Right atrium auricular region (tissue), 2 donors: ENCODE measurements around the gene RGMB. TPM values are rescaled to one million over a fixed set of nuclear protein-coding genes. Genes with fewer than 3 reads are reported as not detected.
"Not testable (repeated sequence)": the region's sequence is repeated elsewhere in the genome, so short reads cannot be mapped to it uniquely, and the experiment has no call there.

Experiments
- DNase-seq: peaks from one replicate; pipeline ENCODE4 v3.0.0-alpha.2; 2019; ENCODE audit warnings: low spot score
- H3K27ac ChIP-seq, 2 donors: fragments of 200-600 bp; sonication (generic); 1 replicate in 1 of 2; 2 replicates in 1 of 2; pipeline ENCODE4 v1.5.1; 2016 to 2019
- H3K27me3 ChIP-seq, 2 donors: fragments of 200-600 bp; sonication (generic); one replicate each; pipeline versions ENCODE4 v1.5.1 to v1.6.0; 2017 to 2019
- H3K36me3 ChIP-seq: fragments of 200-600 bp; sonication (generic); one replicate; pipeline ENCODE4 v1.5.1; 2016
- H3K4me1 ChIP-seq, 2 donors: fragments of 200-600 bp; sonication (generic); one replicate each; pipeline versions ENCODE4 v1.5.1 to v1.6.0; 2017 to 2019
- H3K4me3 ChIP-seq, 2 donors: fragments of 200-600 bp; sonication (generic); 1 replicate in 1 of 2; 2 replicates in 1 of 2; pipeline ENCODE4 v1.5.1; 2017 to 2019; ENCODE audit warnings: mild to moderate bottlenecking in 1 of 2, moderate library complexity in 1 of 2
- H3K9me3 ChIP-seq, 2 donors: fragments of 200-600 bp; sonication (generic); one replicate each; pipeline ENCODE4 v1.5.1; 2019
- total RNA-seq, 2 donors: library from RNA; depleted of rRNA; stranded (reverse); fragments of >200 nt; gene quantifications; one replicate each; pipeline ENCODE4 v1.1.0, GENCODE V29; 2016
- TF ChIP-seq, protein P1 (sequence below), 2 donors: fragments of 200-600 bp; sonication (generic); IDR thresholded peaks; one replicate each; pipeline ENCODE4 v1.5.1; 2019; ENCODE audit warnings: antibody characterized with exemption in 2 of 2

The RGMB gene
- total RNA-seq, 2 donors from 2014 or later, result 18.2 to 25.4 TPM

DNA sequence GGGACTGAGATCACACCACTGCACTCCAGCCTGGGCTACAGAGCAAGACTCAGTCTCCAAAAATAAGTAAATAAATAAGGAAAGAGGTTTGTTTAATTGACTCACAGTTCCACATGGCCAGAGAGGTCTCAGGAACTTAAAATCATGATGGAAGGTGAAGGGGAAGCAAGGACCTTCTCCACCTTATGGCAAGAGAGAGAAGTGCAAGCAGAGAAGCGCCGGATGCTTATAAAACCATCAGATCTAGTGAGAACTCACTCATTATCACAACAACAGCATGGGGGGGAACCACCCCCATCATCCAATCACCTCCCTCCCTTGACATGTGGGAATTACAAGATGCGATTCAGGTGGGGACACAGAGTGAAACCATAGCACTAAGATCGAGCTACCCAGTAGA lies 22.8 kb upstream of the RGMB start:
- Histone ChIP-seq H3K4me3 (no peak overlapping the region), H3K36me3 (no peaks in the 10 kb centered on the region), H3K9me3 (peaks cover 0 to 7% of the 10 kb centered on the region in 2 donors), H3K27ac (no peak overlapping the region), H3K27me3 (no peaks in the 10 kb centered on the region), H3K4me1 (no peaks in the 10 kb centered on the region)
- no peak for DNase-seq
- TF ChIP-seq, protein P1, sequence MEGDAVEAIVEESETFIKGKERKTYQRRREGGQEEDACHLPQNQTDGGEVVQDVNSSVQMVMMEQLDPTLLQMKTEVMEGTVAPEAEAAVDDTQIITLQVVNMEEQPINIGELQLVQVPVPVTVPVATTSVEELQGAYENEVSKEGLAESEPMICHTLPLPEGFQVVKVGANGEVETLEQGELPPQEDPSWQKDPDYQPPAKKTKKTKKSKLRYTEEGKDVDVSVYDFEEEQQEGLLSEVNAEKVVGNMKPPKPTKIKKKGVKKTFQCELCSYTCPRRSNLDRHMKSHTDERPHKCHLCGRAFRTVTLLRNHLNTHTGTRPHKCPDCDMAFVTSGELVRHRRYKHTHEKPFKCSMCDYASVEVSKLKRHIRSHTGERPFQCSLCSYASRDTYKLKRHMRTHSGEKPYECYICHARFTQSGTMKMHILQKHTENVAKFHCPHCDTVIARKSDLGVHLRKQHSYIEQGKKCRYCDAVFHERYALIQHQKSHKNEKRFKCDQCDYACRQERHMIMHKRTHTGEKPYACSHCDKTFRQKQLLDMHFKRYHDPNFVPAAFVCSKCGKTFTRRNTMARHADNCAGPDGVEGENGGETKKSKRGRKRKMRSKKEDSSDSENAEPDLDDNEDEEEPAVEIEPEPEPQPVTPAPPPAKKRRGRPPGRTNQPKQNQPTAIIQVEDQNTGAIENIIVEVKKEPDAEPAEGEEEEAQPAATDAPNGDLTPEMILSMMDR (IDR thresholded peaks at IDR 0.05), result peak in 1 of 2 donors; percentile 29

DNA sequence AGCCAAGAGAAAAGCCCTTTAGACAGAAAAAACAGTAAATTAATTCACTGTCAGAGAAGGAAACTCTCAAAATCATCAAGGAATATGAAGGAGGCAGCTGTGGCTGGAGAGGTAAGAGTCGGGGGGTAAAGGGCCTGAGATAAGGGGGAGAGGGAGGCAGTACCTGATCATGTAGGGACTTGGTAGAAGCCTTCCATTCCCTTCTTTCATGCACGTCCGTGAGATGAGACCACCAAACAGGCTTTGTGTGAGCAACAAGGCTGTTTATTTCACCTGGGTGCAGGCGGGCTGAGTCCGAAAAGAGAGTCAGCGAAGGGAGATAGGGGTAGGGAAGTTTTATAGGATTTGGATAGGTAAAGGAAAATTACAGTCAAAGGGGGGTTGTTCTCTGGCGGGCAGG lies 21.1 kb upstream of the RGMB start:
- DNase-seq, H3K27me3 ChIP-seq, H3K4me3 ChIP-seq, H3K27ac ChIP-seq, H3K36me3 ChIP-seq, H3K4me1 ChIP-seq, H3K9me3 ChIP-seq: not testable (repeated sequence)

DNA sequence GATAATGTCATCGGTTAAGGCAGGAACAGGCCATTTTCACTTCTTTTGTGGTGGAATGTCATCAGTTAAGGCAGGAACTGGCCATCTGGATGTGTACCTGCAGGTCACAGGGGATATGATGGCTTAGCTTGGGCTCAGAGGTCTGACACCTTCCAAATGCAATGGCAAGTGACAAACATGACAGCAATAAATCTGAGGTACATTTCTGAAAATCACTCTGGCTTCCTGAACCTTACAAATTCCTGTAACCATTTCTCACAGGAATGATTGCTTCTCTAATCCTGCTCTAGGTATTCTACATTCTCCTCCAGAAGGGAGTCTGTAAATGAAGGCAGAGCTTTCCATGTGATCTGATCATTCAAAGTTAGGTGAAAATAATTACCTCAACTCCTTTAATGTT lies 20.7 kb upstream of the RGMB start:
- not testable (repeated sequence) for H3K4me3 ChIP-seq, H3K27ac ChIP-seq, H3K9me3 ChIP-seq, H3K4me1 ChIP-seq, H3K36me3 ChIP-seq, DNase-seq, H3K27me3 ChIP-seq

DNA sequence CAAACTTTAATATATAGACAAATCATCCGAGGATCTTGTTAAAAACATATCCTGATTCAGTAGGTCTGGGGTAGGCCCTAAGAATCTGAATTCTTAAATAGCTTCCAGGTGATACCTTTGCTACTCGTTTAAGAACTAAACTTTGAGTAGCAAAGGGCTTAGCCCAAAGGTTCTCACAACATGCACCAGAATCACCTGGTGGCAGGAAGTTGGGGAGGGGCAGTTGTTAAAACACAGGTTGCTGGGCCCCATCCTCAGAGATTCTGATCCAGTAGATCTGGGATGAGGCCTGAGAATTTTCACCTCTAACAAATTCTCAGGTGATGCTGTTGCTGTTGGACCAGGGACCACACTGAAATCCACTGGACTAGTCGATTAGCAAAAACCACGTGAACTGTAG lies 20.0 kb upstream of the RGMB start:
- H3K9me3 ChIP-seq, result no peaks in the 10 kb centered on the region
- H3K4me1 ChIP-seq, result no peaks in the 10 kb centered on the region
- no peaks in the 10 kb centered on the region for H3K36me3 ChIP-seq
- no peaks in the 10 kb centered on the region for H3K27me3 ChIP-seq
- H3K27ac ChIP-seq, result no peak overlapping the region
- TF ChIP-seq, protein P1 (IDR thresholded peaks at IDR 0.05), result no peak
- no peak for DNase-seq
- H3K4me3 ChIP-seq, result no peak overlapping the region

DNA sequence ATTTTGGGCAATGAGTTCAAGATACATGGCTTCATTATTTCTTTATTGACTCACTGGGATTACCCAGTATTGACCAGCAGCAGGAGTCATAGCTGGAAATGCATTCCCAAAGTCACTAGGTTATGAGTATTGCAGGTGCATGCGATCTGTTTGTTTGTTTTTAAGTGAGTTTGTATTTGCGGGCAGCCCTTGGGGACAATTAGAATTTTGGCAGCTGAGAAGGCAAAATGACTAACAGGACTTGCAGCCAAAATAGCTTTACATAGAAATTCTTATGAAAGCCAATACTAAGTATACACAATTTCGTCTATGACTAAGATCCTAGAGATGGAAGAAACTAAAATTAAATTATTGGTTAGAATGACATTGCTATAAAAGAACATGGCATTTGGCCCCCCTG lies 18.1 kb upstream of the RGMB start:
- TF ChIP-seq, protein P1 (IDR thresholded peaks at IDR 0.05), result no peak
- H3K4me3 ChIP-seq, result no peak overlapping the region
- no peaks in the 10 kb centered on the region for H3K36me3 ChIP-seq
- no peaks in the 10 kb centered on the region for H3K4me1 ChIP-seq
- no peak overlapping the region for H3K27ac ChIP-seq
- no peaks in the 10 kb centered on the region for H3K27me3 ChIP-seq
- H3K9me3 ChIP-seq, result no peaks in the 10 kb centered on the region
- DNase-seq, result no peak

DNA sequence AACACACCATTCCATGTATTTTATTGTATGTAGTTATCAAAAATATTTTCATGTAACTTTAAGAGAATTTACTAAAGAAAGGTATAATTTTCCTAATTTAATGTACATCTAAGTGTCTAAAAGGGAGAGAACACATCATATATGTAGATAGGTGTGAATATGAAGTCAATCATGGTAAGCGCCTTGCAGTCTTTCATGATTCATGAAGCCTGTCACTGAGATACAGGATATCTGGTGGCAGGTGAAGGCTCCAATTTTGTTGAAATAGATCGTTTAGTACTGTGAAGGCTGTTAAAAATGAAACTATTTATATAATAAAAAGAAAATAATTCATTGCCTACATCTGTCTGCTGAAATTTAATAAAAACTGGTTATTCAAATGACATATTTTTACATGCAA lies 15.5 kb upstream of the RGMB start:
- DNase-seq, result no peak
- Histone ChIP-seq H3K4me1 (no peaks in the 10 kb centered on the region), H3K27me3 (no peaks in the 10 kb centered on the region), H3K27ac (no peak overlapping the region), H3K9me3 (no peaks in the 10 kb centered on the region), H3K4me3 (no peak overlapping the region), H3K36me3 (no peaks in the 10 kb centered on the region)
- TF ChIP-seq, protein P1 (IDR thresholded peaks at IDR 0.05), result no peak

DNA sequence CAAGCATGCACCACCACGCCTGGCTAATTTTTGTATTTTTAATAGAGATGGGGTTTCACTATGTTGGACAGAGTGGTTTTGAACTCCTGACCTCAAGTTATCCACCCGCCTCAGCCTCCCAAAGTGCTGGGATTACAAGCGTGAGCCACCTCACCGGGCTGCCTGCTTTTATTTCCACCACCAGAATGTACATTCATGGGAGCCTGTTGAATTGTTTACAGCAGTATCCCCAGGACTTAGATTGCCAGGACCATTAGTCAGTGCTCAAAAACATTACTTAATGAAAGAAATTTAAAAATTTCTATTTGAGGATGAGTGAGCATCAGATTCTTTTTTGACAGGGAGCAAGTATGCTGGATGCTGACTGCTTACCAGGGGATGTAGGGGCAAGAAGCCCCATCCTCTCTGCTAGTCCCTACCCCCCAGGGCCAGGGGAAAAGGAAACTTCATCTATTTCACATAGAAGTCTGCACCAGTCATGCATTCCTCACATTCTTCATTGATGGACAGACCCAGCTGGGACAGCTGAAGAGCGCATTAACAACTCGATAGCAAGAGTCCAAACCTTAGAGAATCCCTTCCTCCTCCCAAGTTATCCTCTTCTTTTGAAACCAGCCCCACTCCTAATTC lies 10.3 kb upstream of the RGMB start:
- Histone ChIP-seq H3K4me3 (no peak overlapping the region), H3K4me1 (no peaks in the 10 kb centered on the region), H3K36me3 (no peaks in the 10 kb centered on the region), H3K27ac (no peak overlapping the region), H3K27me3 (no peaks in the 10 kb centered on the region), H3K9me3 (no peaks in the 10 kb centered on the region)
- DNase-seq, result no peak
- TF ChIP-seq, protein P1 (IDR thresholded peaks at IDR 0.05), result no peak
